HG02798 (cell line): ENCODE results near the gene MRPS14.
"Not testable (repeated sequence)": the region's sequence is repeated elsewhere in the genome, so short reads cannot be mapped to it uniquely, and the experiment has no call there.

Source experiments
- ATAC-seq: cut with Tn5 transposase; IDR thresholded peaks from one replicate; pipeline ENCODE4 v1.9.1; 2021; ENCODE audit warnings: mild to moderate bottlenecking; ENCODE audit not compliant: unreplicated experiment, poor library complexity

MRPS14 gene

DNA sequence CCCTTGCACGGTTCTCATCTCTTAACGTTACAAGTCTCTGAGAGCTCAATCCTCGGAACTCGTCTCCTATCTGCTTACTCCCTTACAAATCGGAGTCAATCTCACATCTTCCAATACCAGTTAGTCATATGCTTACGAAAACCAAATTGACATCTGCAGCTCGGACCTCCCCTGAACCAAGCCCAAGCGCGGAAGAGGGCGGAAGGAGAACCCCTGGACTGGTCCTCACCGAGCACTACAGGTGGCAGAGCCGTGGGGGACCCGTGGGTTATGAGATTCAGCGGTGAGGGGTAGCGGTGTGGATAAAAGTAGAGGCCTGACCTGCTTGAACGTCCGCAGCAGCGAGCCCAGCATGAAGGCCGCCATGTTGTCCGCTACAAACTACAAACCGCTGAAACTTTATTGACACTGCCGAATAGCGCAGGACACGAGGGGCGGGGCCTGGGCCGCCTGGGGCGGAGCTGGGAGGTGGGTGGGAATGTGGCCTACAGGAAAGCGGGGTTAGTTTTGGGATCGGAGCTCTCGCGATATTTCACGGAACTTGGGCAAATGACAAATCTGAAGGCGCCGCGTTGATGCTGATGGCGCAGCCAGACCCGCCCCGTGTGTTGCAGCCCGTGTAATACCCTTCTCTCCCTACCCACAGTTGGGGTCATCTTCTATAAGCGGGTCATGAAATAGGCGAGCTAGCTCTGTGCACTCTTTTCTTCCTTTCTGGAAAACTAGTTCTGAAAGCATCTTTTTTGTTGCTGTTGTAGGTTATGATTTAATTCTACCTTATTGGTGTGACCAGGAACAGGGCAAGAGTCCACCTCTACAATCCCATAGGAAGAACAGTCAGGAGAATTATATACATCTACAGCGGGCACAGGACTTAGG is at the start of gene MRPS14:
Gene MRPS14, minus strand, starts transcription at position 383 of the 879 bp plus-strand sequence. Its CDS starts 17 bp downstream, at position 366.
- ATAC-seq, result peak; percentile 94

DNA sequence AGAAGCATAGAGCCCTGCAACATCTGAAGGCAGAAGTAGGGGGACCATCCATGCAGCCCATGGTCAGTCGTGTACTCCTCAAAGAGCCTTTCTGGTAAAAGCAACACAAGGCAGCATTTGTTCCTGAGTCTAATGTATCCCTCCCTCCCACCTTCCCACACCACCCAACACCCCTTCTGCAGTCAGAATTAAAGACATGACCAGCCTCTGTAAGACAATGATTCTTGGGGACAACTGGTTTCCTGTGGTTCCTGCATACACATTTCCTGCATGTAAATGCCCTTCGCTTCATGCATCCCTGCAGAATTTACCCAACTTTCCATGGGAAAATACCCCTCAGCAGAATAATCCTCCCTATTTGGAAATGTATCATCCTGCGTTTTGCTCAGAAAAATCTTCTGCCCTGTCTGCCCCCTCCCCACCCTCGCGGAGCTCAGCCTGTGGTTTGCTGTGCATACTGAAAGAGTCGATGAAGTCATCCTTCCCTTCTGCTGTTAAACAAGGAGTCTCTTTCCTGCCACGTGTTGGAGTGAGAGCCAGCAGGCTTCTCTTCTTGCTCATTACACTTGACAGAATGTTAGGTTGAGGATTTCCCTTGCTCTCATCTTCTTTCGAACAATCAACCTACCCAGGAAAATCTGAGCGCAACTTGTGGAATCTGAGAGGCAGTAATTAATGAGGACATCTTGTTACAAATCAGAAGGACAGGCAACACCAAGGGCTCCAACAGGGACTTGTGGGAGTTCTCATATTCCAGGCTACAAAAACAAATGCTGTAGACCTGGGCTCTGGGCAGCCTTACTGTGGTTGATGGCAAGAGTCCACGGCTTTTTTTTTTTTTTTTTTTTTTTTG is 49.1 kb upstream of the MRPS14 start:
- peak; percentile 77 for ATAC-seq

DNA sequence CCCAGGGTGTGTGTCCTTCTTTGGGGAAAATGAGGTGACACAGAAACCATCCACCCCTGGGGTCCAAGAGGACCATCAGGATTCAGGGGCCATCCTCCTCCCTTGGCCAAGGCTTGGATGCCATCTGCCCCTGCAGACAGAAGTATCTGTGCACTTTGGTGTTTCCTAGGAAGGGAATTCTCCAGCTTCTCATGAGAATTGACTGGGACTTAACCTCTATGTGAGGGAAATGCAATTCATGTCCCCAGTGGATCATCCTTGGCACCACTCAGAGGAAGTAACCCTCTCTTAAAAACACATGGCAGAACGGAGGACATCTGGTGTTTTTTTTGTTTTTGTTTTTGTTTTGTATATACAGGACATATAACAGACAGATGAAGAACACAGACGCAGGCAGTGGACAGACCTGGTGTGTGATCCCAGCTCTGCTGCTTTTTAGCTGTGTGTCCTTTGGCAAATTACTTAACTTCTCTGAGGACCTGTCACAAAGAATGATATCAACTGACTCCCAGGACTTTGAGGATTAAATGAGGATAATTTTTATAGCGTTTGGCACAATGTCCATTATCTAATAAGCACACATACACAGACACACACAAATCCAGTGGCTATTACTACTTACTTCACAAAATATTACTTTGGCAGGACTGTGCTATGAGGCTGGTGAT is 48.2 kb upstream of the MRPS14 start:
- no peak for ATAC-seq

DNA sequence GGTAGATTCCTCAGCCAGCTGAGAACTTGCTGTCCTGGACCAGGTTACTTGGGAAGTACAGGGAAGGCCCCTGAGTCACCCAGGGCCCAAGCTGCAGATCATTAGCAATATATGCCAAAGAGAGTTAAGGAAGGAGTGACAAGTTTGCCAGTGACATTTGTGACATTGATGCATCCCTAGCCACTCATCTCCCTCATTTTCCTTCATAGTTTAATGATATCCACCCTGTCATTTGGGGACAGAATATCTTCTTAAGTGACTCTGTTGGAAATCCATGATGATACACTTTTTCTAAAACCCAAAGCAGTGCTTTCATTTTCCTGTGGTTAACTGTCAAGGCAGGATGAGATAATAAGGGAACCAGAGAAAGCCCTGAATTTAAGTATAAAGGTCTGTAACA is 47.6 kb upstream of the MRPS14 start:
- no peak for ATAC-seq

DNA sequence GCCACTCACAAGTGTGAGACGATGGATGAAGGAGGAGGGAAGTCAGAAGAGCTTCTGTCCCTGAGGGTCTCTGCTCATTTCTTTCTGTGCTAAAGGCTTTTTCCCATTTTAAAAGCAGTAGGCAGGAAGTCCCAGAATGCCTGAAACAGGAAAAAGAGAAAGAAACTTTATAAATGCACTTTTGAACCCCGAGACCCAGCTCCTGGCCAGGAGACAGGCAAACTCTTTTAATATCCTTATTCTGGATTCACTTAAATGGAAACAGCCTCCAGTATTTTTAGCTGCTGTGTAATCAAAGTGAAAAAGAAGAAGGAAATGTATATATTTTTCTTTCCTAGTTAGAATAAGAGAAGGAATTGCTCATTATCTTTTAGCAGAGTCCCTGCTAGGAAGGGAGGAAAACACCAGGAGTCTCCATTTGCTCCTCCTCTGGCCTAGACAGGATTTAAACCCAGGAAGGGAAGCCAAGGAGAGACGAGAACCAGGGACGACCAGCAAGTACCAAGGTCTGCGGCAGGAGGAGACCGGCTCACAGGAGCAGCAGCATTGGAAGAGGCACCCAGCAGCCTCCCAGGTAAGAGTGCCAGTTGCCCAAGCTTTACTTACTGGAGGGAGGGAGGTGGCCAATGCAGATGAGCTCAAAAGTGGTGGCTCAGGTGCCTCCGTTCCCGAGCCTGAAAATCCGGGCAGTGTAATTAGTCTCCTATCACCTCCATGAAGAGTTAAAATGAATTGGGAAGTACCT is 44.3 kb upstream of the MRPS14 start, which contains the start of gene TNN:
Gene TNN, plus strand, starts transcription at position 472 of the 745 bp plus-strand sequence. CDS start 9,586 bp downstream, outside the sequence.
- ATAC-seq, result no peak

DNA sequence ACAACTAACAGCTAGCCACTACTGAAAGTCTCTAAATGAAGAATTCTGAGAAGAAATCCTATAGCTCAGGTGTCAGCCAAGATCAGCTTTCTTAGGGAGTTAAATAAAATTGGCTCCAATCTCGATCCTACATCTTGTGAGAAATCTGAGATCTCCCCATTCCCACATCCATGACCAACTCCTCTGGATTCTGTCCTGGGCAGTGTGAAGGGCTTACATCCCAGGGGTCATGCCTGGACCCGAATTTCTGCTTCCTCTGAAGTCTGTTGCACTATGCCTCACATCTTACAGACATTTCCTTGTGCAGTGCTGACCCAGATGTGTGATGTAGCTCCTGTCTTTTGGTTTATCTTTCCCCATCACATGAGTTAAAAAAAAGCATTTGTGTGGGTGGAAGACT is 39.6 kb upstream of the MRPS14 start:
- ATAC-seq, result no peak

DNA sequence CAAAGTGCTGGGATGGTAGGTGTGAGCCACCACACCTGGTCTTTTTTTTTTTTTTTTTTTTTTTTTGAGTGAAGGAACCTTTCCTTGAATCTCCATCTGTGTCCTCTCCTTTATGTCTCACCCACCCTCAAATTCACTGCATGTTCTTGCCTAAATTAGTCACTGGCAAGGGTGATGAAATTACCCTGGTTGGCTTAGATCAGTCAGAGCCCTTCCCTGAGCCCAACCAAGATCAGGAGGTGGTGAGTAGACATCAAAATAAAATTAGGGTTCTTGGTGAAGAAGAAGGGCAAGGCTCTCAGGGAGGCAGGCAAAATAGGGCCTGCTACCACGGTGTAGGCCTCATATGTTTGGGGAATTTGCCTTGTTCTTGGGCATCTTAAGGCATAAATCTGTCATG is 39.1 kb upstream of the MRPS14 start:
- ATAC-seq, result no peak

DNA sequence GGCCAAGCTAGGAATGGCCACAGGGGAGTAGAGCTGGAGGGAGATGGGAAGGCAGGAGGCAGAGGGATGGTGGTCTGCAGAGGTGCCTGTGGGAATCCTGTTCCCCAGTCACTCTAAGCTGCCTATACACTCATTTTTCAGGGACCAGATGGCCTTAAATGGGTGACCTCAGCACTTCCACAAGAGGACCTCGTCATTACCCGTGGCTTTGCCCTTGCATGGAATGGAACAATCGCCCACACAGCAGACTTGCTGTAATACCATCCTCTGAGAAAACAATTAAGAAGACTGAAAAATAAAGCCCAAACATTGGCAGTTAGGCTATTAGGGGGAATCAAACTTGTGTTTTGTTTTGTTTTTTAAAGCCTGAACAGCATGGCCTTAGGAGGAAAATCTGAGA is 31.5 kb upstream of the MRPS14 start:
- no peak for ATAC-seq

DNA sequence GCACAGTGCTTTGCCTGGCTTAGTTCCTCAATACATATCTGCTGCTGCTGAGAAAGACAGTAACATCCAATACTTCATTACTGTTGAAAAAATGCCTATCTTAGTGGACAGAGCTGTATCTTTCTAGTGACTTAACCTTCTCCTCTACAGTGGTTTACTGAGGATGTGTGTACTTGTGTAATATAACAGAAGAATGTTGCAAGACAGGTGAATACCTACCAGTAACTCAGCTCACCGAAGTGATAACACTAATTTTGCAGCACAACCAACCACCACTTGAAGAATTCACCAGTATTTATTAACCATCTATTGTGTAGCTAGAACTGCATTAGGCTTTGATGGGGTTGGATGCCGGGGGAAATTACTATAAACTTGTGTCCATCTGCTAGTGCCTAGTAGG is 27.8 kb upstream of the MRPS14 start:
- ATAC-seq, result no peak

DNA sequence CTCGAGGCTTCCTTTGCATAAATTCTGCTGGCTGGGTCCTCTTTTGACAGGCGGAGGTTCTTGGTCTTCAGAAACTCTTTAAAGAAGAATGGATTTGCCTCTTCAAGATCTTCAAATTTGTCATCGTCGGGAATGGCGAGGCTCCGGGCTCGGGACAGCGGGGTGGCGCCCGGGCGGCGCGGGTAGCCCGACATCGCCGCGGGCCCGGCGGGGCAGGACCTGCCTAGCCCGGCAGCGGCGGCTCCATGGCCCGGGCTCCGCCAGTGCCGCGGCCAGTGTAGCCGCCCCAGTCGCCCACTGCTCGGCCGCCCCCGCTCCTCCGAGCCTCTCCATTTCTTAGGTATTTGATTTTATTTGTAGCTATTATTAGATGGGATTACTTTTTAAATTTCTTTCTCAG is 22.3 kb upstream of the MRPS14 start:
- ATAC-seq, result no peak

DNA sequence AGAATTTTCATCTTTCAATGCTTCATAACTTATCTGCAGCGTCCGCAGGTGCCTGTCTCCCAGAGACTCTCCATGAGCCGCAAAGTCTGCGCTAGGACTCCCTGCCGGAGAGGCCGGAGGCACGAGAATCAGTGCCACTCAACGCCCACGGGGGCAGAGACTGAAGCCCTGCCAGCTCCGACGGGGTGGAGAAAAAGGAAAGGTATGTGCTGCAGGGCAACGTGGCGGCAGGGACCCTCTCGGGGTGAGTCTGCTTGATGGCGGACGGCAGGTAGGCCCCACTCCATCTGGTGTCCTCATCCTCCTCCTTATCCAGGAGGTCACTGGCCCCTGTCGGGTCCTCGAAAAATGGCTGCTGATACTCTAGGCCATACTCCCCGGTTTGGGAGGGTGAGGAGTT is 21.9 kb upstream of the MRPS14 start:
- no peak for ATAC-seq

DNA sequence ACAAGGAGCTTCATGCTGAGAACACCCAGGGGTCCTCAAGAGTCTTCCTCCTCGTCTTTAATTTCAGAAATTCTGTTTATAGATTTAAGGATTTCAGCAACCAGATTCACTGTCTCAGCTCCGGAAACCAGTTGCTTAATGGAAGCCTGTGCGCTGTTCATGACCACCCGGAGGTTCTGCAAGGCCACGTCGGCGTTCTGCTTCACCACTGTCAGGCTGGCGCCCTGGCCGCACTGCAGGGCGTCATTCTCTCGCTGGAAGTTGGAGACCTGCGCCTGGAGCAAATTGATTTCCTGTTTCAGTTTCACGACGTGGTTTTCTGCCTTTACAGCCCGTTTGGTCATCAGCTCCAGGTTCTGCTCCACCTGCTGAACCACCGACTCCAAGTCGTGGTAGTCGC is 21.4 kb upstream of the MRPS14 start:
- not testable (repeated sequence) for ATAC-seq

DNA sequence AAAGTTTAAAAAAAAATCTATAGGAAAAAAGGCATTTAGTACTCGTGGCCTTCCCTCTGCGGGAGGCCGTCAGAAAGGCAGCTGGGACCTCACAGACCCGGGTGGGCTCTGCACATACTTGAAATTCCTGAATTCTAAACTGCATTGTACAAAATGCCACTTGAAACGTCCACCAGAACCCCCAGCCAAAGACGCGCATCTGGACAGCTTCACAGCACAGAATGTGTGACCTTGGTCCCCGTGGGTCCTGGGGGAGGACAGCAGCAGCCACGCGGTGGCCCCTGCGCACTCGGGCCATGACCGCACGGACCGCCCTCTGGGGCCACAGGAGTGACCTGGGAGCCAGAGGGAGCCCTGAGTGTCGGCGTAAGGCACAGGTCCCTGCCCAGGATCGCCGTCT is 20.6 kb upstream of the MRPS14 start:
- ATAC-seq, result no peak

DNA sequence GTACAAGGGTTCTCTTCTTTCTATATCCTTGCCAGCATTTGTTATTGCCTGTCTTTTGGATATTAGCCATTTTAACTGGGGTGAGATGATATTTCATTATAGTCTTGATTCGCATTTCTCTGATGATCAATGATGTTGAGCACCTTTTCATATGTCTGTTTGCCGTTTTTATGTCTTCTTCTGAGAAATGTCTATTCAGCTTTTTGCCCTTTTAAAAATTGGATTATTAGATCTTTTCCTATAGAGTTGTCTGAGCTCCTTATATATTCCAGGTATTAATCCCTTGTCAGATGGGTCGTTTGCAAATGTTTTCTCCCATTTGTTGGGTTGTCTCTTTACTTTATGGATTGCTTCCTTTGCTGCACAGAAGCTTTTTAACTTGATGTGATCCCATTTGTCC is 19.4 kb upstream of the MRPS14 start:
- ATAC-seq, result no peak

DNA sequence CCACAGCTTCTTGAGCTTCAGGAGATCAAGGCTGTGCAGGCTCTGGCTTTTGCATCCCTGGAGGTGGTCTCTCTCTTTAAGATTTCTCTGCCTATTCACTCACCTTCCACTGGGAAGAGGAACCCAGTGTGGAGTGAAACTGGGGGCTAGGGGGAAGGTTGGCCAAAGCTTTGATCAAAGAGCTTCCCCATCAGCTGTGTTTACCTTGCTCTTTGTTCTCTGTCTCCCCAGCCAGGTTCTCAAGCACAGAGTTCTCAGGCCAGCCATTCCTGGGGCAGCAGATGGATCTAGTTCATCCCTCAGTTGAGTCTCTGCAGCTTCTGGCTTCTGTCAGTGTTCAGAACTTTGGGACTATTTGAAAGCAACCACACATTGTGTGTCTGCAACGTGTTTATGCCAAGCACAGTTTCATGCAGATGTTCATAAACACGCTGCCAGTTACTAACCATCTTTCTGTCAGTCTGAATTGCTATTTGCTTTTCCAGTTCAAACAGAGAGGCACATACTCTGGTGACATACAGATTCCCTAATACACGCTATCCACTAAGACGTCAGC is 17.2 kb upstream of the MRPS14 start:
- no peak for ATAC-seq

DNA sequence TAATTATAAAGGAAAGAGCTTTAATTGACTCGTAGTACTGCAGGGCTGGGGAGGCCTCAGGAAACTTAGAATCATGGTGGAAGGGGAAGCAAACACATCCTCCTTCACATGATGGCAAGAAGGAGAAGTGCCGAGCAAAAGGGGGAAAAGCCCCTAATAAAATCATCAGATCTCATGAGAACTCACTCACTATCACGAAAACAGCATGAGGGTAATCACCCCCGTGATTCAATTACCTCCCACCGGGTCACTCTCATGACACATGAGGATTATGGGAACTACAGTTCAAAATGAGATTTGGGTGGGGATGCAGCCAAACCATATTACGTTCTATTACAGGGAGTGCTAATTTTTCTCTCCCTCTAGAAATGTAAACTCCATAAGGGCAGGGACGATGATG is 14.2 kb upstream of the MRPS14 start:
- no peak for ATAC-seq

DNA sequence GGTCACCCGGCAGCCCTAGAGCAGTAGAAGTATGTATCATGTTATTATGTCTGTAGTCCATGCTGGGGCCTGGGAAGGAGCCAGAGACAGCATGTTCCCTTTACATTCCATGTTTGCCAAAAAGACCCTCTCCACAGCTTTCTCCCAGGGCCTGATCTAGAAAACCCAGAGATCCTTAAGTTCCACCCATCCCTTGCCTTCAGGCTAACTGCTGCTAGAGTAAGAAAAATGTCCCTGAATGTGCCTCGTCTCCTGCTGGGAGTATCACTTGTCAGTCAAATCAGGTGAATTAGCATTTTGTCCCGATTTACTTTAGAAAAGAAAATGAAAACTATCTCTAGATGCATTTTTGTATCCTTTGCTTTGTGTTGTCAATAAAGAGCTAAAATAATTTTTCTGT is 13.3 kb upstream of the MRPS14 start:
- ATAC-seq, result no peak

DNA sequence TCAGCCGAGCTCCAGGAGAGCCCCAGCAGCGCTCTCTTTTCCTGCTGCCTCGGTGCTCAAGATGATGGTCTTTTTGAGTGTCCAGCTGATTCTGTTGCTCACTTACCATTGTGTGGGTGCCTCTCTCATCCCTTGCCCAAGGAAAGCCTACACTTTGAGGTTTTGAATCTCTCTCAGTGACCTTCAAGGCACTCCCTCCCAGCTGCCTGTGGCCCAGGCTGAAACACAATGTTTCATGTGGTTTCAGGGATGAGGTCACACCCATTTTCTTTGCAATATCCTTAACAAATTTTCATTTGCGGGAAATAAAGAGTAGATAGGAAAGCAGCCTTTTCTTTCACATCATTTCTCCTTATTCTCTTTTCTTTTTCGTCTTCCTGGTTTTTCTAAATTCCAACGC is 12.6 kb upstream of the MRPS14 start:
- no peak for ATAC-seq

DNA sequence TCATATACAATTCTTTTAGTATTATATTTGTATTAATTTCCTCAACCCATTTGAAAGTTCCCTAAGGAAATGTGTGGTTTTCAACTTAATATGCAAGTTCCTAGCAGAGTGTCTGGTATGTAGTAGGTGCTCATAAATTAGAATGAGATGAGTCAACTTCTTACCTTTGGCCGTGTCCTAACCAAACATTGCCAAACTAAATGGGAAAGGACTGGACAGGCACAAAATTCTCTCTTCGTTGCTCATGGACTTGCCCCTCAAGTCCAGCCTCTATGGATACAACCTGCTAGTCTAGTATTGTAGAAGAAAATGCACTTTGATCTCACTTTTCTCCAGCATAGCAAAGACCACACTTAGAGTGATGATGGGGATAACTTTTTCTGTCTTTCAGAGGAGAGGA is 11.6 kb upstream of the MRPS14 start:
- no peak for ATAC-seq

DNA sequence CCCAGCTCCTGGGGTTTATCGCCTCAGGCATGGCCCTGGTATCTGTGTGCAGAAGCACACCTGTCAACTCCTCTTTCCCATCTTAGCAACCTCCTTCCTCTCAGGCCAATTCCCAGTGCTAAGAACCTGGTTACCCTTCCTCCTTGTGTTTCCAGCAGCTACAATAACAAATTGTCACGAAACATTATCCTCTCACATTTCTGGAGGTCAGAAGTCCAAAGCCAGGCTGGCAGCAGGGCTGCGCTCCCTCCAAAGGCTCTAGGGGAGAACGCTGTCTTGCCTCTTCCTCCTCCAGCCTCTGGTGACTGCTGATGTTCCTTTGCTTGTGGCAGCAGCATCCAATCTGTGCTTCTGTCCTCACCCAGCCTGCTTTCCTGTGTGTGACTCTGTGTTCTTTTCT is 10.7 kb upstream of the MRPS14 start:
- no peak for ATAC-seq
